Thoracic aorta endothelial cell (primary cell): ENCODE results near the gene PARP12. TPM values are rescaled to one million over a fixed set of nuclear protein-coding genes. Genes with fewer than 3 reads are reported as not detected.

Experiments used
- small RNA-seq: library from RNA; depleted of rRNA; stranded (forward); fragments of <200 nt; gene quantifications from one replicate; pipeline ENCODE3, GENCODE V24; 2012
- total RNA-seq: library from RNA; depleted of rRNA; stranded (reverse); fragments of >200 nt; gene quantifications from 2 replicates; pipeline ENCODE4 v1.2.3, GENCODE V29; 2012

PARP12 gene
- 44.5 and 59.9 TPM in 2 replicates for total RNA-seq

GRCh38 chr7:140062528-140063299, at the start of gene PARP12:
PARP12 (minus strand) TSS chr7:140062951; CDS start chr7:140062847, 104 bp downstream.

Small RNA genes within 50 kb of the gene (small RNA-seq; reads per million reads assigned to genes)
- gene RF00019: not detected

Other genes with a start within 250 kb of the PARP12 start
- gene TBXAS1, start 233.7 kb downstream of the PARP12 start, total RNA-seq: 12.0 and 15.6 TPM in 2 replicates
- gene KDM7A, start 114.0 kb upstream of the PARP12 start, total RNA-seq: 9.5 and 9.6 TPM in 2 replicates